Left ventricle myocardium inferior (tissue), 1 donor: ENCODE measurements around the gene LEMD1. TPM values are rescaled to one million over a fixed set of nuclear protein-coding genes. Genes with fewer than 3 reads are reported as not detected.
"Not testable (repeated sequence)": the region's sequence is repeated elsewhere in the genome, so short reads cannot be mapped to it uniquely, and the experiment has no call there.

Experiments used
- DNase-seq: peaks from one replicate; pipeline ENCODE4 v3.0.0-alpha.2; 2020
- H3K27ac ChIP-seq: fragments of 200-600 bp; replicated peaks from 2 replicates; pipeline ENCODE4 v1.8.0; 2021
- H3K27me3 ChIP-seq: fragments of 200-600 bp; 2 replicates; pipeline ENCODE4 v1.8.0; 2021; ENCODE audit warnings: low read depth
- H3K36me3 ChIP-seq: fragments of 200-600 bp; 2 replicates; pipeline ENCODE4 v1.8.0; 2021
- H3K4me1 ChIP-seq: fragments of 200-600 bp; 2 replicates; pipeline ENCODE4 v1.8.0; 2021
- H3K4me3 ChIP-seq: fragments of 200-600 bp; 2 replicates; pipeline ENCODE4 v1.8.0; 2021; ENCODE audit warnings: mild to moderate bottlenecking, moderate library complexity
- H3K9me3 ChIP-seq: fragments of 200-600 bp; replicated peaks from 2 replicates; pipeline ENCODE4 v1.8.0; 2021
- intact Hi-C: fragments of 100-400 bp; cut with micrococcal nuclease; formaldehyde crosslinking; loops from one replicate; pipeline ENCODE4 v1.11.0; 2022
- total RNA-seq: library from RNA; stranded (reverse); fragmentation: NEBNext Ultra II Directional; extraction: Animal tissue kit (Norgen Biotek cat#: 25700); gene quantifications from one replicate; pipeline ENCODE4 v1.2.1, GENCODE V29; 2021
- TF ChIP-seq, protein P1 (sequence below): fragments of 200-600 bp; IDR thresholded peaks from 2 replicates; pipeline ENCODE4 v1.8.0; 2021; ENCODE audit warnings: antibody characterized with exemption, mild to moderate bottlenecking, borderline replicate concordance
- donor health status: DM: no; HTN: yes; CAD: no; lungs with severe emphysema.

Gene LEMD1
- total RNA-seq, 1 donor from 2014 or later, result not detected

DNA sequence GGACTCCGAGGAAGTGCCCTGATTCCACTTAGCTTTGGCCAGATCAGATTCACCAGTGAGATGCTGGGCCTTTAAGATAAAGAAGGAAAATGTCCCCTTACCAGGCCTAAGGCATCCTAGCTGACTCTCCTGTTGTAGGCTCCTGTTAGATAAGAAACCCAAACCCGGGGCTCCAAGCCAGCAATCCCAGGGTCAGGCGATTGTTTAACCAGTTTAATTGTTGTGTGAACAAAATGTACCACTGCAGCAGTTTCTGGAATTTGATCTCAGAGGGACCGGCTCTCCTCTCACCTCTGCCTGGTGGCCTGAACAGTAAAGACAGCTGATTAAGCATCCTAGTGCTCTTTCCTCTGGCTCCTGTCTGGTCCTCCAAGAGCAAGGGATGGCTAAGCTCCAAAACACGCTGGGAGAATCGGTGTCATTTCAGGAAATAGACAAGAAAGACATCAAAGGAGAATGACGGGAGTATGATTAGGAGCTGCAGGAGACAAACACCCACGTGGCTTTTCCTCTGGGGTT, 55.9 kb downstream of the LEMD1 start:
- no peaks in the 10 kb centered on the region for H3K9me3 ChIP-seq
- H3K27ac ChIP-seq, result no peak overlapping the region
- intact Hi-C loops, result no loop called here
- TF ChIP-seq, protein P1, sequence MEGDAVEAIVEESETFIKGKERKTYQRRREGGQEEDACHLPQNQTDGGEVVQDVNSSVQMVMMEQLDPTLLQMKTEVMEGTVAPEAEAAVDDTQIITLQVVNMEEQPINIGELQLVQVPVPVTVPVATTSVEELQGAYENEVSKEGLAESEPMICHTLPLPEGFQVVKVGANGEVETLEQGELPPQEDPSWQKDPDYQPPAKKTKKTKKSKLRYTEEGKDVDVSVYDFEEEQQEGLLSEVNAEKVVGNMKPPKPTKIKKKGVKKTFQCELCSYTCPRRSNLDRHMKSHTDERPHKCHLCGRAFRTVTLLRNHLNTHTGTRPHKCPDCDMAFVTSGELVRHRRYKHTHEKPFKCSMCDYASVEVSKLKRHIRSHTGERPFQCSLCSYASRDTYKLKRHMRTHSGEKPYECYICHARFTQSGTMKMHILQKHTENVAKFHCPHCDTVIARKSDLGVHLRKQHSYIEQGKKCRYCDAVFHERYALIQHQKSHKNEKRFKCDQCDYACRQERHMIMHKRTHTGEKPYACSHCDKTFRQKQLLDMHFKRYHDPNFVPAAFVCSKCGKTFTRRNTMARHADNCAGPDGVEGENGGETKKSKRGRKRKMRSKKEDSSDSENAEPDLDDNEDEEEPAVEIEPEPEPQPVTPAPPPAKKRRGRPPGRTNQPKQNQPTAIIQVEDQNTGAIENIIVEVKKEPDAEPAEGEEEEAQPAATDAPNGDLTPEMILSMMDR, result no peak
- no peak overlapping the region for H3K4me3 ChIP-seq
- DNase-seq, result no peak
- H3K4me1 ChIP-seq, result no peaks in the 10 kb centered on the region
- H3K36me3 ChIP-seq, result no peaks in the 10 kb centered on the region
- H3K27me3 ChIP-seq, result peaks cover 15% of the 10 kb centered on the region

DNA sequence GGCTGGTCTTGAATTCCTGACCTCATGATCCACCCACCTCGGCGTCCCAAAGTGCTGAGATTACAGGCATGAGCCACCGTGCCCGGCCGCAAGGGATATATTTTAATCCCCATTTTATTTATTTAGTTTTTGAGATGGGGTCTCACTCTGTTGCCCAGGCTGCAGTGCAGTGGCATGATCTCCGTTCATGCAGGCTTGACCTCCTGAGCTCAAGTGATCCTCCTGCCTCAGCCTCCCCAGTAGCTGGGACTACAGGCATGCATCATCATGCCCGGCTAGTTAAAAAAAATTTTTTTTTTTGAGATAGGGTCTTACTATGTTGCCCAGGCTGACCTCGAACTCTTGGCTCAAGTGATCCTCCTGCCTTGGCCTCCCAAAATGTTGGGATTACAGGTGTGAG, 56.8 kb downstream of the LEMD1 start:
- H3K4me3 ChIP-seq, DNase-seq, H3K4me1 ChIP-seq, H3K36me3 ChIP-seq, H3K27ac ChIP-seq, intact Hi-C loops, H3K9me3 ChIP-seq: not testable (repeated sequence)
- peaks cover 25% of the 10 kb centered on the region for H3K27me3 ChIP-seq

DNA sequence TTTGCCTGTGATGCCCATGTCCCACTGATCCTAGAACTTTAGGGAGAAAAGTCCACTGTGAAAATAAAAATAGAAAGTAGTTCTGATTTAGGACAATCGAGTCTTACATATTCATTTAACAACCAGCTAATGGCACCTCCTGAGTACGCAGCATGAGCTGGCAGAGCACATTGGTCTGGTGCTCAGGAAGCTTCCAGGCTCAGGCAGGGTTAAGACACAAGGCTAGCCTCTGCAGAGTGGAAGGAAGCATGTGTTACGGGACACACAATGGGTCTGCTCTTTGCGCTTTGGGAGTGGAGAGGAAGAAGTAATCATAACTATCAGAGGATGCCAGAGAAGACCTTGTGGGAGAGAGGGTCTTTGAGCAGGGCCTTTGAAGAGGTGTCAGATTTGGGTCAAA, 61.0 kb downstream of the LEMD1 start:
- no peak overlapping the region for H3K4me3 ChIP-seq
- H3K27ac ChIP-seq, result no peak overlapping the region
- no peaks in the 10 kb centered on the region for H3K36me3 ChIP-seq
- peaks cover 6% of the 10 kb centered on the region for H3K4me1 ChIP-seq
- TF ChIP-seq, protein P1, result no peak
- peaks cover 54% of the 10 kb centered on the region for H3K27me3 ChIP-seq
- H3K9me3 ChIP-seq, result no peaks in the 10 kb centered on the region
- no peak for DNase-seq
- intact Hi-C loops, result no loop called here

DNA sequence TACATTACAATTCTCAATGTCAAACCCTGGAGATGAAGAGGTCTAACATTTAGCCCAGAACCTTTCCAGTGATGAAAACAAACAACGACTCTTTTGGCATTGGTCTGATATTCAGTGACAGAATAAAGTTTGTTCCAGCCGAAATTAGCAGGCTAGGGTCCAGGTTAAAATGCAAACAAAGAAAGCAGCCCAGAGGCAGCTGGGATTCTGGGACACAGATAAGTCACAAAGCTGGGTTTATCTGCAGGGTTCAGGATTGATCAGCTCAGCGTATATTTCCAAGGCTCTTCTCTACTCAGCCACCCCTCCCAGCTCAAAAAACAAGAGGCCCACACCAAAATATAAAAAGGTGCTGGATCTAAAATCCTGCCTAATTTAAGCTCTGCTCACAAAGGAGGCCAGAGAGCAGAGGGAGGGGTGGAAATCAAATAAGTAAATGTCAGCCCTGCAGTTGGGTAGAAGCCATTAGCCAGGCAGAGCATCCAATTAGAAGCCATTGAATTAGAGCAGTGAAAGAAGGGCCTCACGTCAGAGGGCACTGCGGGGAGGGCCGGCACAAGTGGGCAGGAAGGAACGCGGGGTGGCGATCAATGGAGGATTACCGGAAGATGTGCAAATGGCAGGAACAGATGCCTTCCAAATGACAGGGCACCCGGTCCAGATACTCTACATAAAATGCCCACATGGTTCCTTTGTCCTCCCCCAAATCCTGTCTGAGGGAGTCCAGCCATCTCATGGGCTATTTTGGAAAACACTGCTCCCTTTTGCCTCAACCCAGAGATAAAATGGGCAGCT, 61.9 kb downstream of the LEMD1 start:
- TF ChIP-seq, protein P1, result no peak
- intact Hi-C loops, result no loop called here
- no peaks in the 10 kb centered on the region for H3K36me3 ChIP-seq
- H3K4me1 ChIP-seq, result peaks cover 6% of the 10 kb centered on the region
- no peak for DNase-seq
- H3K9me3 ChIP-seq, result no peaks in the 10 kb centered on the region
- H3K27me3 ChIP-seq, result peaks cover 64% of the 10 kb centered on the region
- no peak overlapping the region for H3K4me3 ChIP-seq
- H3K27ac ChIP-seq, result no peak overlapping the region

DNA sequence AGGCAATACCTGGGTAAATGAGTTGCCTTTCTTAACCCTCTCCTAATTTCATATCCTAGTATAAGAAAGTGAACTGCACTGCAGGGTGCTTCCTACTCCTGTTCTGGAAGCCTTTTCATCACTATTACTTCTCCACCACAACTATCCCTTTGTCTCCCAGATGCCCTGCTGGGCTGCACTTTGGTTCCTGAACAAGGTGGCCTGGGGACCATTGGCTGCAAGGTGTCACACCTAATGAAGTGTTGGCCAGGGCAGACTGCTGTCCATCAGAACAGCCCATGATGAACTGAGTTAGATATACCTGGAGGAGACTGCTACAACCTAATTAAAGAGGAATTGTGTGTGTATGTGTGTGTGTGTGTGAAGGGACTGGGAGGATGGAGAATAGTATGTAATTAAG, 63.3 kb downstream of the LEMD1 start:
- intact Hi-C loops, result no loop called here
- Histone ChIP-seq H3K36me3 (no peaks in the 10 kb centered on the region), H3K4me1 (peaks cover 6% of the 10 kb centered on the region), H3K9me3 (no peaks in the 10 kb centered on the region), H3K27me3 (peaks cover 64% of the 10 kb centered on the region), H3K4me3 (no peak overlapping the region), H3K27ac (no peak overlapping the region)
- TF ChIP-seq, protein P1, result no peak
- no peak for DNase-seq

DNA sequence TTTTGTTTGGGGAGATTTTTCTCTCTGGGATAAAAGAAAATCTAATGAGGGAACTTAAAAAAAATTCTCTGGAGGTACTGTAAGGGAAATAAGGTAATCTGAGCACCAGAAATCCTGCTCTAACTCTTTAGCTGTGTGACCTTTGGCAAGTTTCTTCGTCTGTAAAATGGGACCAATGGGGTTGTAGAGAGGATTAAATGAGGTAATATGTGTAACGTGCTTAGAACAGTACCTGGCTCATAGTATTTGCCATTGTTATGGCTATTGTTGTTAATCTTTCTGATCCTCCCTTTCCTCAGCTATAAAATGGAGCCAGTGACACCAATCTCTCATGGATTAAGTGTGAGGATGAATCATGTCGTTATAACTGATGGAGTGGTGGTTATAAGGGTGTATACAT, 64.3 kb downstream of the LEMD1 start:
- intact Hi-C loops, result no loop called here
- no peaks in the 10 kb centered on the region for H3K9me3 ChIP-seq
- H3K4me3 ChIP-seq, result no peak overlapping the region

More for the DNA sequence above, 64.3 kb downstream of the LEMD1 start:
- TF ChIP-seq, protein P1, result no peak
- no peak for DNase-seq
- Histone ChIP-seq H3K27me3 (peaks cover 64% of the 10 kb centered on the region), H3K27ac (no peak overlapping the region), H3K36me3 (no peaks in the 10 kb centered on the region), H3K4me1 (peaks cover 6% of the 10 kb centered on the region)
